Brain microvascular endothelial cell (primary cell): ENCODE measurements around the gene SLC35F1.

Experiments
- DNase-seq: peaks from one replicate; pipeline ENCODE4 v3.0.0-alpha.2; 2020
- H3K27ac ChIP-seq: fragments of 250-450 bp; sonication (Bioruptor Pico); 2 replicates; pipeline ENCODE4 v1.5.1; 2020; ENCODE audit warnings: mild to moderate bottlenecking, moderate library complexity
- H3K27me3 ChIP-seq: fragments of 250-450 bp; sonication (Bioruptor Pico); replicated peaks from 2 replicates; pipeline ENCODE4 v1.5.1; 2020; ENCODE audit warnings: mild to moderate bottlenecking
- H3K36me3 ChIP-seq: fragments of 250-450 bp; sonication (Bioruptor Pico); replicated peaks from 2 replicates; pipeline ENCODE4 v1.5.1; 2020; ENCODE audit warnings: mild to moderate bottlenecking
- H3K4me3 ChIP-seq: 2 replicates; pipeline ENCODE4 v1.5.1; 2011; ENCODE audit warnings: low read depth, mild to moderate bottlenecking, control low read depth, low read length, moderate library complexity
- in situ Hi-C: cut with HindIII; loops from 2 replicates; pipeline ENCODE4 v1.10.0; 2017; ENCODE audit warnings: low sequenced_read_pairs, low pct_ligation_motif_present
- TF ChIP-seq, protein P1 (sequence below): IDR thresholded peaks from 2 replicates; pipeline ENCODE4 v1.5.1; 2011; ENCODE audit warnings: low read depth, mild to moderate bottlenecking, moderate library complexity, low read length, control low read depth, inconsistent platforms; ENCODE audit errors: missing control alignments

SLC35F1 gene

DNA sequence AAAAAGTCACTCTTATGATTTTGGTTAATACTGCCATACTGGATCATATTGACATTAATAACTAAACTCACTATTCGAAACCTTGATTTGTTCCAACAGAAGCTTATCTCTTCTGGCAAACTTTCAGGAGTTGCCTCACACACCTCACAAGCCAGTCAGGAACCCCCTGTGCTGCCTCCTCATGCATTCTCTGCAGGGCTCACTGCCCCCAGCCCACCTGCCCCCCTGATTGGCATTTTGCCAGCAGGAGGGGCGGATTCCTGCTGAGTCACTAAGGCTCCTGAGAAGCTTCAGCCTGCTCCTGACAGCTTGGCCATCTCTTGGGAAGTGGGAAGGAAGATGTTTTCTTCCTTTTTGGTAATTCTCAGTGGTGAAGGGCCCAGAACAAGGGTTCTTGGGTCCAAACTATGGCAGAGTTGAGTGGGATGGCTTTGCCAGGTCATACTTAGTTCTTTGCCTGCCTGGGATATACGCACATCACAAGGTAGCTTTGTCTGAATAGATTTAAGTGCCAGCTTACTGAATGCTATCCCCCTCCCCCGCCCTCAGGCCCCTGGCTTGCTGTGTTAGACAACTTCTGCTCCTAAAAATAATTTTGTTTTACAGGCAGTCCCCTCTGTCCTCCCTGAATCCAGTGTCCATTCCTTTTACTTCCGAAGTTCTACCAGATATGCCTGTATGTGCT is 31.4 kb downstream of the SLC35F1 start:
- in situ Hi-C loops = no loop called here
- TF ChIP-seq, protein P1, sequence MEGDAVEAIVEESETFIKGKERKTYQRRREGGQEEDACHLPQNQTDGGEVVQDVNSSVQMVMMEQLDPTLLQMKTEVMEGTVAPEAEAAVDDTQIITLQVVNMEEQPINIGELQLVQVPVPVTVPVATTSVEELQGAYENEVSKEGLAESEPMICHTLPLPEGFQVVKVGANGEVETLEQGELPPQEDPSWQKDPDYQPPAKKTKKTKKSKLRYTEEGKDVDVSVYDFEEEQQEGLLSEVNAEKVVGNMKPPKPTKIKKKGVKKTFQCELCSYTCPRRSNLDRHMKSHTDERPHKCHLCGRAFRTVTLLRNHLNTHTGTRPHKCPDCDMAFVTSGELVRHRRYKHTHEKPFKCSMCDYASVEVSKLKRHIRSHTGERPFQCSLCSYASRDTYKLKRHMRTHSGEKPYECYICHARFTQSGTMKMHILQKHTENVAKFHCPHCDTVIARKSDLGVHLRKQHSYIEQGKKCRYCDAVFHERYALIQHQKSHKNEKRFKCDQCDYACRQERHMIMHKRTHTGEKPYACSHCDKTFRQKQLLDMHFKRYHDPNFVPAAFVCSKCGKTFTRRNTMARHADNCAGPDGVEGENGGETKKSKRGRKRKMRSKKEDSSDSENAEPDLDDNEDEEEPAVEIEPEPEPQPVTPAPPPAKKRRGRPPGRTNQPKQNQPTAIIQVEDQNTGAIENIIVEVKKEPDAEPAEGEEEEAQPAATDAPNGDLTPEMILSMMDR = no peak
- DNase-seq = no peak
- Histone ChIP-seq H3K27ac (no peak overlapping the region), H3K27me3 (no peaks in the 10 kb centered on the region), H3K36me3 (no peaks in the 10 kb centered on the region), H3K4me3 (no peak overlapping the region)

DNA sequence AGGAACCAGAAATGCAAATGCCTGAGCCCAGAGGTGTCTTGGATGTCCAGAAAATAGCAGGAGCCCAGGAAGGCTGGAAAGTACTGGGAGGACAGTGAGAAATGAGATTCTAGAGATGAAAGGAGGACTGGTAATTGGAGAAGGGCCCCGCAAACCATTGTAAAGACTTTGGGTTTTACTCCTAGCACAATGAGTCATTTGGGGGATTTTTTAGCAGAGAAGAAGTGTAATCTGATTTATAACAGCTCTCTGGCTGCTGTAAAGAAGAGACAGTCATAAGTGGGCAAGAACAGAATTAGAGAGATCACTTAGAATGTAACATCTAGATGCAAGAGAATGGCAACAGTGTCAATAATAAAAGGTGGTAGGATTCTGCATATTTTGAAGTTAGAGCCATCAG is 40.2 kb downstream of the SLC35F1 start:
- Histone ChIP-seq H3K27me3 (no peaks in the 10 kb centered on the region), H3K36me3 (no peaks in the 10 kb centered on the region), H3K27ac (no peak overlapping the region), H3K4me3 (no peak overlapping the region)
- TF ChIP-seq, protein P1 = no peak
- DNase-seq = no peak
- in situ Hi-C loops = no loop called here

DNA sequence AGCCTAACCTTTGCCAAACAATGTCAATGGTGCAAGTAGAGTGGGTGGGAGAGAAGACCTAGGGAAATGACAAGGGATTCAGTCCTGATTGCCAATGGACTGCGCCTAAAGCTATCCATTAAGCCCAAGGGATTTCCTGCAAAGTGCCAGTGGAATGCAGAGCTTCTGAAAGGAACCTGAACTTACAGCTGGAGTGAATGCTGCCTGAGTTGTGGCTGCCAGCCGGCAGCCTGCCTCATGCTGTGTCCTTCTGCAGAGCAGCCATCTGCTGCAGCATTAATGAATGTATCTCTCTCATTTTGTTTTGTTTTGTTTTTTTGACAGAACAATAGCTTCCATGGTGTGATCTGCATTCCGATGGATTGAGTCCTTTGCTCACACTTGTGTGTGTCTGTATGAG is 44.7 kb downstream of the SLC35F1 start:
- Histone ChIP-seq H3K4me3 (no peak overlapping the region), H3K27me3 (no peaks in the 10 kb centered on the region), H3K36me3 (no peaks in the 10 kb centered on the region), H3K27ac (no peak overlapping the region)
- TF ChIP-seq, protein P1 = no peak
- no peak for DNase-seq
- in situ Hi-C loops = no loop called here

DNA sequence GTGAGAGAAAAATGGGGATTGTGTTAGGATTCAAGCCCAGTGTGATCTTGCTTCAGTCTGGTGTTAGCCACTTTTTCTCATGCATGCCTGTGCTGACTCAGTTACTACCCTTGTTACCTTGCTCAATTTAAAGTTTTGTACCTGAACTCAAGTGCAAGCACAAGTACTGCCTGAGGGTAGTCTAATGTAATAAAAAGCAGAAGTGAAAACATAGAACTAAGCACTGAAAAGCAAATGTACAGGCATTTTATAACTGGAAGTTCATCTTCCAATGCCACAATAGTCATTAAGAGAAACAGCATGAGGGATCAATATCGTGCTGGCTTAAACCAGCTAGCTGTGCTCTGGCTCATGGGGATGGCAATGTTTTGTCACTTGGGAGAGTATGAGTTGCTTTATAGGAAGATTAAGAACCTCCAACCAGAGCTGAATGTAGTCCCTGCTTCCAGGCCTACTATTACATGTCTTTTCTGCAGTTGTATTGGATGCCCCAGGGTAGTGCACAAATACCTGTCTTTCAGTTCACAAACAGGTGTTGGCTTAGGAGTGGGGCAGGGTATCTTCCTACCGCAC is 48.7 kb downstream of the SLC35F1 start:
- no peak for DNase-seq
- no peaks in the 10 kb centered on the region for H3K36me3 ChIP-seq
- H3K27me3 ChIP-seq = no peaks in the 10 kb centered on the region
- TF ChIP-seq, protein P1 = no peak
- in situ Hi-C loops = no loop called here
- H3K4me3 ChIP-seq = no peak overlapping the region
- H3K27ac ChIP-seq = no peak overlapping the region

DNA sequence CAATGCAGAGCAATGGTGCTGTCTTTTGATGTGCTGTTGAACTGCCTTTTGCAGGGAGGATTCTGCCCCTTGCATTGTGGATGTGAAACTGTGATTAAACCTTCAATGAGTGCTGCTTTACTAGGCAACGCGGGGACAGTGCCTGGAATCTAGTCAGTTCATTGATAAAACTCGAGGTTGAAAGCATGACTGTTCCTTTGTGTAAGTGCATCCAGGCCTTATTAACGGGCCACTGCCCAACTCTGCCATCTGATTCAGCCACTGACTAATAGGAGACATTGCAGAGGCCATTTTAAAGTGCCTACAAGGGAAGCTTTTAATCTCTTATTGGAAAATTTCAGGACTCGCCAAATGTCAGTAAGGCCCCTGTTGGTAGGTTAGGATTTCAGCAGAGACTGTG is 49.3 kb downstream of the SLC35F1 start:
- in situ Hi-C loops = no loop called here
- H3K36me3 ChIP-seq = no peaks in the 10 kb centered on the region
- H3K27ac ChIP-seq = no peak overlapping the region
- DNase-seq = no peak
- no peak overlapping the region for H3K4me3 ChIP-seq
- TF ChIP-seq, protein P1 = no peak
- no peaks in the 10 kb centered on the region for H3K27me3 ChIP-seq

DNA sequence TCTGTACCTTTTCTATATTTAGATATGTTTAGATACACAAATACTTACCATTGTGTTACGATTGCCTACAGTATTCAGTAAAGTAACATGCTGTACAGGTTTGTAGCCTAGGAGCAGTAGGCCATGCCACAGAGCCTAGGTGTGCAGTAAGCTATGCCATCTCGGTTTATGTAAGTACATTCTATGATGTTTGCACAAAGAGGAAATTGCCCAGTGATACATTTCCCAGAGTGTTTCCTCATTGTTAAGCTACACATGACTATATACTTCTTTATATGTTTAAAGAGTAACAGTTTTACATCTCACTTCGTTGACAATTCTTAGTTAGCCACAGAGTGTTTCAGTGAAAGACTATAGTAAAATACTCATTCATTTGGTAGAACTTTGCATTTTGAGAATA is 51.5 kb downstream of the SLC35F1 start:
- no peaks in the 10 kb centered on the region for H3K36me3 ChIP-seq
- DNase-seq = no peak
- in situ Hi-C loops = no loop called here
- no peaks in the 10 kb centered on the region for H3K27me3 ChIP-seq
- no peak overlapping the region for H3K27ac ChIP-seq
- no peak overlapping the region for H3K4me3 ChIP-seq
- TF ChIP-seq, protein P1 = no peak
